Measurements from ENCODE around the gene SDC1. TPM values are rescaled to one million over a fixed set of nuclear protein-coding genes. Genes with fewer than 3 reads are reported as not detected.

Gene SDC1
- polyA plus RNA-seq, 1 experiment: 42.0 TPM

GRCh38 chr2:20220806-20221554 lies 4.0 kb downstream of the SDC1 start:
- CTCF ChIA-PET: interaction anchor here (7.0 kb wide), 1 partner anchor 85 kb away, joined by 83 read pairs; no protein-coding TSS in a partner anchor

GRCh38 chr2:20219763-20220380 lies 5.1 kb downstream of the SDC1 start:
- no peaks in the 10 kb centered on the region for H3K27me3 ChIP-seq (ENCODE audit: control insufficient read depth, insufficient read depth, low read length)
- TF ChIP-seq CTCF (IDR thresholded peaks at IDR 0.05; ENCODE audit: insufficient read depth, low read depth, low read length): no peak
- H3K4me3 ChIP-seq (ENCODE audit: low read depth, low read length): no peak overlapping the region
- ChIA-PET CTCF (no interaction called here), POLR2A (no interaction called here)
- DNase-seq (ENCODE audit: low read depth): no peak
- H3K36me3 ChIP-seq (ENCODE audit: control insufficient read depth, insufficient read depth, low read length): peaks cover 1% of the 10 kb centered on the region

More at GRCh38 chr2:20220806-20221554, 4.0 kb downstream of the SDC1 start:
- Histone ChIP-seq H3K27me3 (ENCODE audit: control insufficient read depth, insufficient read depth, low read length) (no peaks in the 10 kb centered on the region), H3K36me3 (ENCODE audit: control insufficient read depth, insufficient read depth, low read length) (peaks cover 1% of the 10 kb centered on the region), H3K4me3 (ENCODE audit: low read depth, low read length) (no peak overlapping the region)
- DNase-seq (ENCODE audit: low read depth): no peak
- TF ChIP-seq CTCF (IDR thresholded peaks at IDR 0.05; ENCODE audit: insufficient read depth, low read depth, low read length): no peak
- POLR2A ChIA-PET: interaction anchor here (1.0 kb wide), 2 partner anchors 35 to 80 kb away, joined by 3 read pairs; no protein-coding TSS in a partner anchor

- H3K4me3 ChIP-seq (ENCODE audit: low read depth, low read length): no peak overlapping the region
- no peaks in the 10 kb centered on the region for H3K27me3 ChIP-seq (ENCODE audit: control insufficient read depth, insufficient read depth, low read length)
- POLR2A ChIA-PET: no interaction called here
- peaks cover 1% of the 10 kb centered on the region for H3K36me3 ChIP-seq (ENCODE audit: control insufficient read depth, insufficient read depth, low read length)
- DNase-seq (ENCODE audit: low read depth): no peak
- CTCF ChIA-PET: no interaction called here
- no peak for TF ChIP-seq CTCF (IDR thresholded peaks at IDR 0.05; ENCODE audit: insufficient read depth, low read depth, low read length)
Observed at GRCh38 chr2:20218331-20219320, 6.3 kb downstream of the SDC1 start.

GRCh38 chr2:20217041-20217970 lies 7.6 kb downstream of the SDC1 start:
- POLR2A ChIA-PET: interaction anchor here (0.6 kb wide), 1 partner anchor 13 kb away, joined by 3 read pairs; no protein-coding TSS in a partner anchor

More at GRCh38 chr2:20217041-20217970, 7.6 kb downstream of the SDC1 start:
- H3K4me3 ChIP-seq (ENCODE audit: low read depth, low read length): no peak overlapping the region
- no peak for TF ChIP-seq CTCF (IDR thresholded peaks at IDR 0.05; ENCODE audit: insufficient read depth, low read depth, low read length)
- CTCF ChIA-PET: no interaction called here
- H3K27me3 ChIP-seq (ENCODE audit: control insufficient read depth, insufficient read depth, low read length): no peaks in the 10 kb centered on the region
- H3K36me3 ChIP-seq (ENCODE audit: control insufficient read depth, insufficient read depth, low read length): peaks cover 1% of the 10 kb centered on the region
- no peak for DNase-seq (ENCODE audit: low read depth)
